ENCODE measurements around the gene ADORA1. TPM values are rescaled to one million over a fixed set of nuclear protein-coding genes. Genes with fewer than 3 reads are reported as not detected.

The ADORA1 gene
- total and polyA plus RNA-seq, 2 of the 4 experiments (the other 2 are of a cell fraction) = 0.36 to 0.56 TPM

GRCh38 chr1:203174324-203174985 lies 46.9 kb downstream of the ADORA1 start:
- WGBS, 2 experiments (ENCODE audit: extremely low coverage in 2 of 2, insufficient read length in 1 of 2) = 100% methylated on average over 1 of the region's 12 CpGs; no CpG with 5 or more reads in 1 of the 2 experiments
- Histone ChIP-seq H3K36me3 (ENCODE audit: control insufficient read depth, insufficient read depth, low read length) (no peaks in the 10 kb centered on the region), H3K79me1 (ENCODE audit: low read depth in 1 of 2, low read length in 2 of 2) (no peaks in the 10 kb centered on the region), H2AK5ac (ENCODE audit: low read depth, low read length) (no peak overlapping the region), H2BK15ac (ENCODE audit: low read depth, low read length) (no peak overlapping the region), H2AFZ (replicated peaks; ENCODE audit: low read length, poor library complexity) (no peak overlapping the region), H3K23ac (ENCODE audit: low read depth, low read length) (no peak overlapping the region), H3K4me2 (ENCODE audit: low read depth, low read length) (no peak overlapping the region), H2BK5ac (ENCODE audit: low read depth, low read length, poor library complexity, severe bottlenecking) (no peak overlapping the region), H3K56ac (ENCODE audit: extremely low read depth, insufficient read depth, low read length) (no peak overlapping the region), H3K4ac (ENCODE audit: low read depth, low read length) (no peak overlapping the region), H2BK120ac (ENCODE audit: low read depth, low read length) (no peak overlapping the region), H3K9me1 (ENCODE audit: insufficient read depth, low read length) (peaks cover 15% of the 10 kb centered on the region; the same call in 1 of the 2 replicates), H3K4me1 (ENCODE audit: control insufficient read depth, insufficient read depth, low read length) (peaks cover 22% of the 10 kb centered on the region), H4K8ac (ENCODE audit: low read depth in 2 of 2, low read length in 2 of 2) (no peak overlapping the region), H2AK9ac (replicated peaks; ENCODE audit: low read depth, low read length, poor library complexity) (no peak overlapping the region), H3K9me3 (ENCODE audit: control insufficient read depth, insufficient read depth, low read length) (no peaks in the 10 kb centered on the region), H3K18ac (ENCODE audit: low read depth, low read length) (no peak overlapping the region), H4K5ac (ENCODE audit: low read depth, low read length) (no peak overlapping the region), H4K91ac (ENCODE audit: insufficient read depth, low read depth, low read length) (no peak overlapping the region), H3K14ac (replicated peaks; ENCODE audit: low read depth, low read length) (no peak overlapping the region), H2BK20ac (ENCODE audit: low read depth, low read length) (no peak overlapping the region), H3K27ac (ENCODE audit: insufficient read depth, low read length) (no peak overlapping the region), H3K9ac (ENCODE audit: low read depth, low read length) (no peak overlapping the region), H4K20me1 (ENCODE audit: insufficient read depth, low read length) (no peaks in the 10 kb centered on the region), H3K27me3 (ENCODE audit: control insufficient read depth, insufficient read depth, low read length) (peaks cover 2% of the 10 kb centered on the region; the same call in 1 of the 2 replicates), H3K4me3 (ENCODE audit: insufficient read depth, low read depth, low read length) (no peak overlapping the region)
- intact Hi-C loops (cut with micrococcal nuclease) = no loop called here
- dilution Hi-C loops (cut with HindIII; ENCODE audit: low sequenced_read_pairs, unreplicated experiment) = no loop called here
- DNase-seq (no peak), ATAC-seq (ENCODE audit: low read depth) (no peak)
- CTCF ChIA-PET = no interaction called here
- TF ChIP-seq NFE2L2 (IDR thresholded peaks at IDR 0.05; ENCODE audit: low read depth, low read length) (no peak), RAD21 (IDR thresholded peaks at IDR 0.05; ENCODE audit: low read length) (no peak), POLR2A (IDR thresholded peaks at IDR 0.05; ENCODE audit: low read depth, low read length) (no peak), MAZ (IDR thresholded peaks at IDR 0.05; ENCODE audit: borderline replicate concordance, low read depth, low read length) (no peak), RFX5 (IDR thresholded peaks at IDR 0.05; ENCODE audit: low read depth, low read length) (no peak), CTCF (conservative IDR thresholded peaks at IDR 0.05; ENCODE audit: low read depth, low read length) (no peak)
- in situ Hi-C loops (cut with MboI; ENCODE audit: low sequenced_read_pairs) = no loop called here
- POLR2A ChIA-PET (ENCODE audit: unreplicated experiment) = no interaction called here
- no TSS peak for BruUV-seq (replicated peaks)

Measured in IMR-90 (cell line).